PC-3 (cell line): Measurements from ENCODE around the gene KCNIP4. TPM values are rescaled to one million over a fixed set of nuclear protein-coding genes. Genes with fewer than 3 reads are reported as not detected.

Experiments used
- ATAC-seq: fragments of 200-7000 bp; cut with Tn5 transposase; 2 replicates; pipeline ENCODE4 v1.9.1; 2020; ENCODE audit warnings: mild to moderate bottlenecking, moderate library complexity
- BruUV-seq: library from RNA; stranded (reverse); fragments of 400-500 nt; replicated peaks from 2 replicates; lab custom pipeline; 2021; lab: Mats Ljungman, UMichigan
- CTCF ChIA-PET: fragments of 300-600 bp; sonication (Branson Sonifier 250); formaldehyde crosslinking; loops from one replicate; lab custom pipeline; 2022; ENCODE audit warnings: antibody characterized with exemption; lab: Charles Lee
- POLR2A ChIA-PET: fragments of 300-600 bp; sonication (Branson Sonifier 250); formaldehyde crosslinking; loops from one replicate; lab custom pipeline; 2022; ENCODE audit warnings: antibody characterized with exemption; ENCODE audit not compliant: unreplicated experiment; lab: Charles Lee
- DNase-seq: peaks from one replicate; pipeline ENCODE4 v3.0.0-alpha.2; 2015
- H2AFZ ChIP-seq: fragments of 300-600 bp; sonication (generic); 2 replicates; pipeline ENCODE4 v1.6.0; 2016; ENCODE audit warnings: antibody characterized with exemption, low read length
- H3F3A ChIP-seq: fragments of 300-600 bp; sonication (generic); one replicate; pipeline ENCODE4 v1.6.0; 2017; ENCODE audit warnings: antibody characterized with exemption, low read length, control low read depth, mild to moderate bottlenecking; ENCODE audit not compliant: unreplicated experiment
- H3K27ac ChIP-seq: fragments of 300-600 bp; sonication (generic); 2 replicates; pipeline ENCODE4 v1.5.1; 2016; ENCODE audit warnings: mild to moderate bottlenecking, low read length
- H3K27me3 ChIP-seq: fragments of 300-600 bp; sonication (generic); 2 replicates; pipeline ENCODE4 v1.6.1; 2016; ENCODE audit warnings: low read length, mixed read lengths
- H3K36me3 ChIP-seq: fragments of 300-600 bp; sonication (generic); 2 replicates; pipeline ENCODE4 v1.6.1; 2016; ENCODE audit warnings: low read depth, mixed run types, low read length, mixed read lengths
- H3K4me1 ChIP-seq: fragments of 300-600 bp; sonication (generic); 2 replicates; pipeline ENCODE4 v1.5.1; 2016; ENCODE audit warnings: low read length; ENCODE audit not compliant: insufficient read depth
- H3K4me2 ChIP-seq: fragments of 300-600 bp; sonication (generic); 2 replicates; pipeline ENCODE4 v1.6.0; 2016; ENCODE audit warnings: low read length
- H3K4me3 ChIP-seq: fragments of 300-600 bp; sonication (generic); 2 replicates; pipeline ENCODE4 v1.5.1; 2016; ENCODE audit warnings: mild to moderate bottlenecking, low read length, mixed read lengths
- H3K79me2 ChIP-seq: fragments of 300-600 bp; sonication (generic); 2 replicates; pipeline ENCODE4 v1.6.1; 2017; ENCODE audit warnings: low read length, mixed read lengths
- H3K9ac ChIP-seq: fragments of 300-600 bp; sonication (generic); 2 replicates; pipeline ENCODE4 v1.6.0; 2016; ENCODE audit warnings: mild to moderate bottlenecking, low read length
- H3K9me2 ChIP-seq: fragments of 300-600 bp; sonication (generic); replicated peaks from 2 replicates; pipeline ENCODE4 v1.6.1; 2016; ENCODE audit warnings: mixed run types, low read length, mixed read lengths
- H3K9me3 ChIP-seq: fragments of 300-600 bp; sonication (generic); 2 replicates; pipeline ENCODE4 v1.6.1; 2016; ENCODE audit warnings: low read length, mixed read lengths
- H4K20me1 ChIP-seq: fragments of 300-600 bp; sonication (generic); 2 replicates; pipeline ENCODE4 v1.6.1; 2016; ENCODE audit warnings: low read length, mixed read lengths
- EZH2 ChIP-seq: fragments of 300-600 bp; sonication (generic); IDR thresholded peaks from one replicate; pipeline ENCODE4 v1.6.1; 2017; ENCODE audit warnings: antibody characterized with exemption, mild to moderate bottlenecking, low read length; ENCODE audit not compliant: unreplicated experiment
- EZH2phosphoT487 ChIP-seq: fragments of 300-600 bp; sonication (generic); IDR thresholded peaks from 2 replicates; pipeline ENCODE4 v1.6.1; 2018; ENCODE audit warnings: mild to moderate bottlenecking, antibody characterized with exemption, low read length, borderline replicate concordance
- intact Hi-C: fragments of 100-400 bp; cut with micrococcal nuclease; formaldehyde crosslinking; loops from 2 replicates; pipeline ENCODE4 v1.9.0; 2023
- total RNA-seq: library from RNA; depleted of rRNA; stranded (reverse); fragments of >200 nt; gene quantifications from 2 replicates; pipeline ENCODE4 v1.2.3, GENCODE V29; 2014
- TF ChIP-seq, protein P1 (sequence below): fragments of 300-600 bp; sonication (generic); conservative IDR thresholded peaks from 2 replicates; pipeline ENCODE4 v1.5.1; 2017; ENCODE audit warnings: antibody characterized with exemption, low read depth, mild to moderate bottlenecking, low read length

KCNIP4 gene
- total RNA-seq, 1 experiment from 2014 or later: not detected

DNA sequence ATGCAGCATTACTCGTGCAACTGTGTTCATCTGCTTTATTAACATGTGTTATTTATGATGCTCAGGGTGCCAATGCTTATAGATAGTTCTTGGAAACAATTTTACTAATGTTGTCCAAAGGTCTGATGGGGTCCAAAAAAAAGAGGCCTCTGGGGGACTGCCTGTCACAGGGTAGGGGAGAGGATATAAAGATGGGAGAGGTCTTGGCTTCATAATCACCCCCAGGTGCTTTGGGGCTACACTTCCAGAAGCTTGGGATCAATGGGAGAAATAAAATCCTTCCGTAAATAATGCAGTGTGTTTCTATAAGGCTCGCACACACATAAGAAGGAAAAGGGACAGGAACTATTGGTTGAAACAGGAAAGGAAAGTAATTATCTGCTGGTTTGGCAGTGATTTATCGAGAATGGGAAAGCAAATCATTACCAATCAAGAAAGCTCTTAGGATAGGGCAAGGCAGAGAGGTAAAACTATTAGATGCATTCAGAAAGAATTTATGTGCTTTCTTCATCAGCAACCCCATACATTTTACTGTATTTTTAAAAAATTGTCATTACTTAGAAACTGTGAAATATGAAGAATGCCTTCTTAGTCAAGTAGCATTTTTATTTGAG, 677.0 kb downstream of the KCNIP4 start:
- intact Hi-C loops: no loop called here
- CTCF ChIA-PET: no interaction called here
- Histone ChIP-seq H4K20me1 (no peaks in the 10 kb centered on the region), H3K4me2 (no peak overlapping the region), H3K4me1 (no peaks in the 10 kb centered on the region), H3K9me3 (no peaks in the 10 kb centered on the region), H3K4me3 (no peak overlapping the region), H3K79me2 (no peaks in the 10 kb centered on the region), H3K9ac (no peak overlapping the region), H3F3A (no peaks in the 10 kb centered on the region), H3K9me2 (no peaks in the 10 kb centered on the region), H3K27me3 (no peaks in the 10 kb centered on the region), H2AFZ (no peak overlapping the region), H3K27ac (no peak overlapping the region), H3K36me3 (no peaks in the 10 kb centered on the region)
- ATAC-seq (no peak), DNase-seq (no peak)
- BruUV-seq: no TSS peak
- POLR2A ChIA-PET: no interaction called here
- TF ChIP-seq, protein P1, sequence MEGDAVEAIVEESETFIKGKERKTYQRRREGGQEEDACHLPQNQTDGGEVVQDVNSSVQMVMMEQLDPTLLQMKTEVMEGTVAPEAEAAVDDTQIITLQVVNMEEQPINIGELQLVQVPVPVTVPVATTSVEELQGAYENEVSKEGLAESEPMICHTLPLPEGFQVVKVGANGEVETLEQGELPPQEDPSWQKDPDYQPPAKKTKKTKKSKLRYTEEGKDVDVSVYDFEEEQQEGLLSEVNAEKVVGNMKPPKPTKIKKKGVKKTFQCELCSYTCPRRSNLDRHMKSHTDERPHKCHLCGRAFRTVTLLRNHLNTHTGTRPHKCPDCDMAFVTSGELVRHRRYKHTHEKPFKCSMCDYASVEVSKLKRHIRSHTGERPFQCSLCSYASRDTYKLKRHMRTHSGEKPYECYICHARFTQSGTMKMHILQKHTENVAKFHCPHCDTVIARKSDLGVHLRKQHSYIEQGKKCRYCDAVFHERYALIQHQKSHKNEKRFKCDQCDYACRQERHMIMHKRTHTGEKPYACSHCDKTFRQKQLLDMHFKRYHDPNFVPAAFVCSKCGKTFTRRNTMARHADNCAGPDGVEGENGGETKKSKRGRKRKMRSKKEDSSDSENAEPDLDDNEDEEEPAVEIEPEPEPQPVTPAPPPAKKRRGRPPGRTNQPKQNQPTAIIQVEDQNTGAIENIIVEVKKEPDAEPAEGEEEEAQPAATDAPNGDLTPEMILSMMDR: no peak
- TF ChIP-seq EZH2: no peak
- no peak for TF ChIP-seq EZH2phosphoT487

DNA sequence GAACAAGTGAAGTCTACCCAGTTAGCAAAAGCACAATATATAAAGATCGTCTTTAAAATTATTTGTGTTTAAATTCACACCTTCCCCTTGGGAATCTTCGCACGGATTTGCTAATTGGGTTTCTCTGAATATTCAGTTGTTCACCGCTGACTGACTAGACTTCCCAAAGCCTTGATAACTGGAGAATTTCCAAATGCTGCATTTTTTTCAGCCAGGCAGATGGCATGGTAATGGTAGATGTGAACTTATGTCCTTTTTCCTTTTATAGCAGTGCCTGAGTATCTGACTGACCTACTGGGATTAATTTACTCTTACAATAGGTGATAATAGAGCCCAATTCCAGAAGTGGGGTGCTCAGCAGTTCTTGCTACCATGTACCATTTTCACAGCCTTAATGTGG, 700.2 kb downstream of the KCNIP4 start:
- TF ChIP-seq EZH2 (no peak), EZH2phosphoT487 (no peak)
- TF ChIP-seq, protein P1: no peak
- no peak overlapping the region for H3K4me3 ChIP-seq
- H3F3A ChIP-seq: no peaks in the 10 kb centered on the region
- CTCF ChIA-PET: no interaction called here
- POLR2A ChIA-PET: no interaction called here
- H3K36me3 ChIP-seq: no peaks in the 10 kb centered on the region
- no peak overlapping the region for H3K4me2 ChIP-seq
- H2AFZ ChIP-seq: no peak overlapping the region
- H3K9me2 ChIP-seq: no peaks in the 10 kb centered on the region
- no peaks in the 10 kb centered on the region for H4K20me1 ChIP-seq
- no peaks in the 10 kb centered on the region for H3K79me2 ChIP-seq
- no peaks in the 10 kb centered on the region for H3K9me3 ChIP-seq
- no TSS peak for BruUV-seq
- no peak overlapping the region for H3K27ac ChIP-seq
- intact Hi-C loops: no loop called here
- H3K4me1 ChIP-seq: no peaks in the 10 kb centered on the region
- ATAC-seq (no peak), DNase-seq (no peak)
- H3K27me3 ChIP-seq: no peaks in the 10 kb centered on the region
- H3K9ac ChIP-seq: no peak overlapping the region

DNA sequence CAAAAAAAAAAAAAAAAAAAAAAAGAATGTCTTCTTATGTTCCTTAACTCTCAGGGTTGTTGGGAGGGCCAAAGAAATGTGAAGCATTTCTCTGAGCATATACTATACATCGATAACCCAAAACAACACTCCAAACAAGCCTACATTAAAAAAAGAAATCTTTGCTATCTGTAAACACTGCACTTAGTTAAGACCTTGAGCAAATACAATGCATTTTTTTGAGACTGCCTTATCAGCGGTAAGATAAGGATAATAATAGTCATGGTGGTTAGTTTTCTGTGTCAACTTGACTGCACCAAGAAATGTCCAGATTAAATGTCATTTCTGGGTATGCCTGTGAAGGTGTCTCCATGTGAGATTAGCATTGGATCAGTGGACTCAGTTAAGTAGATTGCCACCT, 706.4 kb downstream of the KCNIP4 start:
- no peak for DNase-seq
- ChIA-PET POLR2A (no interaction called here), CTCF (interaction anchor here (0.6 kb wide), 1 partner anchor 1901 kb away, joined by 5 read pairs; no protein-coding TSS in a partner anchor)
- BruUV-seq: no TSS peak
- no peaks in the 10 kb centered on the region for H4K20me1 ChIP-seq
- H3K79me2 ChIP-seq: no peaks in the 10 kb centered on the region
- no peaks in the 10 kb centered on the region for H3K9me3 ChIP-seq
- H2AFZ ChIP-seq: no peak overlapping the region
- H3K9ac ChIP-seq: no peak overlapping the region
- H3F3A ChIP-seq: no peaks in the 10 kb centered on the region
- TF ChIP-seq, protein P1: no peak
- H3K4me1 ChIP-seq: no peaks in the 10 kb centered on the region
- no peak overlapping the region for H3K4me3 ChIP-seq
- no peak overlapping the region for H3K27ac ChIP-seq
- H3K4me2 ChIP-seq: no peak overlapping the region
- ATAC-seq: no peak
- H3K9me2 ChIP-seq: no peaks in the 10 kb centered on the region
- no peaks in the 10 kb centered on the region for H3K27me3 ChIP-seq
- intact Hi-C loops: no loop called here
- H3K36me3 ChIP-seq: no peaks in the 10 kb centered on the region
